ENCODE data around the gene ILK.

- TF ChIP-seq CTCF (IDR thresholded peaks at IDR 0.05) (no peak), EP300 (IDR thresholded peaks at IDR 0.05) (no peak)
Measured at GRCh38 chr11:6610591-6610990, 7.0 kb downstream of the ILK start.

Measured in suprapubic skin (tissue), 3 donors.